ENCODE data around the gene CEBPA. TPM values are rescaled to one million over a fixed set of nuclear protein-coding genes. Genes with fewer than 3 reads are reported as not detected.

The CEBPA gene
- total and polyA plus RNA-seq, 2 experiments from 2014 or later, result 0.50 to 2.6 TPM

DNA sequence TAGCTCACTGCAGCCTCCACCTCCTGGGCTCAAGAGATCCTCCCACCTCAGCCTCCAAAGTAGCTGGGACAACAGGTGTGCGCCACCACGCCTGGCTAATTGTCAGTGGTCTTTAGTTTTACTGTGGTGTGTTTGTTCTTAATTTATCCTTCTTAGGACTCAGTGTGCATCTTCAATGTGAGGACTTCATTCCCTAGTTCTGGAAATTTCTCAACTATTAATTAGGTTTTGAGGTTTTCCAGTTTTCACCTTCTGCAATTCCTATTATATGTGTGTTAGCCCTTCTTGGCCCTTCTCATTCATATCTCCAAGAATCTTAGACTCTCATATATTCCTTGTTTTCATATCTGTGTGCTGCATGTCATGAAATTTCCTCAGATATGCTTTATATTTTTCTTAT is 44.5 kb downstream of the CEBPA start:
- no peaks in the 10 kb centered on the region for H3K79me2 ChIP-seq (replicated peaks; ENCODE audit: insufficient read depth)
- Mint-ChIP-seq H3K36me3 (ENCODE audit: low read depth) (no peaks in the 10 kb centered on the region; the same call in 2 of the 3 replicates), H3K27me3 (ENCODE audit: insufficient read depth, low read depth, poor library complexity) (peaks cover 11% of the 10 kb centered on the region), H3K9me3 (peaks cover 4% of the 10 kb centered on the region), H3K4me1 (0 out of 3 replicates have a peak, but pooled peaks cover 6% of the 10 kb centered on the region), H3K4me3 (no peak overlapping the region), H3K27ac (no peak overlapping the region)
- TF ChIP-seq ZNF331 (CRISPR knock-in tag; IDR thresholded peaks at IDR 0.05; ENCODE audit: low read depth) (no peak), ZNF114 (CRISPR knock-in tag; IDR thresholded peaks at IDR 0.05) (no peak), EZH2 (IDR thresholded peaks at IDR 0.05; ENCODE audit: low read depth, unreplicated experiment) (no peak), ZNF462 (CRISPR knock-in tag; IDR thresholded peaks at IDR 0.05) (no peak), EZH2phosphoT487 (IDR thresholded peaks at IDR 0.05; ENCODE audit: unreplicated experiment) (no peak), NANOG (IDR thresholded peaks at IDR 0.05; ENCODE audit: borderline replicate concordance) (no peak), POLR2AphosphoS5 (IDR thresholded peaks at IDR 0.05; ENCODE audit: low read depth) (no peak), CREB1 (CRISPR knock-in tag; IDR thresholded peaks at IDR 0.05; ENCODE audit: low read depth) (no peak), STAT1 (IDR thresholded peaks at IDR 0.05; ENCODE audit: unreplicated experiment) (no peak)
- TF ChIP-seq, protein P1, sequence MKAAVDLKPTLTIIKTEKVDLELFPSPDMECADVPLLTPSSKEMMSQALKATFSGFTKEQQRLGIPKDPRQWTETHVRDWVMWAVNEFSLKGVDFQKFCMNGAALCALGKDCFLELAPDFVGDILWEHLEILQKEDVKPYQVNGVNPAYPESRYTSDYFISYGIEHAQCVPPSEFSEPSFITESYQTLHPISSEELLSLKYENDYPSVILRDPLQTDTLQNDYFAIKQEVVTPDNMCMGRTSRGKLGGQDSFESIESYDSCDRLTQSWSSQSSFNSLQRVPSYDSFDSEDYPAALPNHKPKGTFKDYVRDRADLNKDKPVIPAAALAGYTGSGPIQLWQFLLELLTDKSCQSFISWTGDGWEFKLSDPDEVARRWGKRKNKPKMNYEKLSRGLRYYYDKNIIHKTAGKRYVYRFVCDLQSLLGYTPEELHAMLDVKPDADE (IDR thresholded peaks at IDR 0.05), result no peak
- TF ChIP-seq, protein P2, sequence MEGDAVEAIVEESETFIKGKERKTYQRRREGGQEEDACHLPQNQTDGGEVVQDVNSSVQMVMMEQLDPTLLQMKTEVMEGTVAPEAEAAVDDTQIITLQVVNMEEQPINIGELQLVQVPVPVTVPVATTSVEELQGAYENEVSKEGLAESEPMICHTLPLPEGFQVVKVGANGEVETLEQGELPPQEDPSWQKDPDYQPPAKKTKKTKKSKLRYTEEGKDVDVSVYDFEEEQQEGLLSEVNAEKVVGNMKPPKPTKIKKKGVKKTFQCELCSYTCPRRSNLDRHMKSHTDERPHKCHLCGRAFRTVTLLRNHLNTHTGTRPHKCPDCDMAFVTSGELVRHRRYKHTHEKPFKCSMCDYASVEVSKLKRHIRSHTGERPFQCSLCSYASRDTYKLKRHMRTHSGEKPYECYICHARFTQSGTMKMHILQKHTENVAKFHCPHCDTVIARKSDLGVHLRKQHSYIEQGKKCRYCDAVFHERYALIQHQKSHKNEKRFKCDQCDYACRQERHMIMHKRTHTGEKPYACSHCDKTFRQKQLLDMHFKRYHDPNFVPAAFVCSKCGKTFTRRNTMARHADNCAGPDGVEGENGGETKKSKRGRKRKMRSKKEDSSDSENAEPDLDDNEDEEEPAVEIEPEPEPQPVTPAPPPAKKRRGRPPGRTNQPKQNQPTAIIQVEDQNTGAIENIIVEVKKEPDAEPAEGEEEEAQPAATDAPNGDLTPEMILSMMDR (conservative IDR thresholded peaks at IDR 0.05; ENCODE audit: low read depth in 2 of 2), result no peak
- H4K20me1 ChIP-seq (replicated peaks; ENCODE audit: insufficient read depth), result no peaks in the 10 kb centered on the region
- no peaks in the 10 kb centered on the region for H3F3A ChIP-seq (replicated peaks; ENCODE audit: low read depth)
- no peak overlapping the region for H3K4me3 ChIP-seq
- no peaks in the 10 kb centered on the region for H3K9me2 ChIP-seq (ENCODE audit: insufficient read depth)
- ATAC-seq (no peak), DNase-seq (ENCODE audit: low spot score) (no peak)
- H3K27ac ChIP-seq (ENCODE audit: low read depth), result no peak overlapping the region
- H2AFZ ChIP-seq, result no peak overlapping the region
- H3K36me3 ChIP-seq (ENCODE audit: insufficient read depth), result no peaks in the 10 kb centered on the region; the same call in 1 of the 2 replicates
- H3K4me1 ChIP-seq (ENCODE audit: insufficient read depth), result no peaks in the 10 kb centered on the region
- no peak overlapping the region for H3K4me2 ChIP-seq
- no peaks in the 10 kb centered on the region for H3K27me3 ChIP-seq (ENCODE audit: insufficient read depth)

Measured in GM23338 (cell line).